GM23338 (cell line): ENCODE data around the gene ODAD2. TPM values are rescaled to one million over a fixed set of nuclear protein-coding genes. Genes with fewer than 3 reads are reported as not detected.

ENCODE experiments used
- ATAC-seq: fragments of 200-7000 bp; cut with Tn5 transposase; 3 replicates; pipeline ENCODE4 v1.9.1; 2020
- DNase-seq: peaks from one replicate; pipeline ENCODE4 v3.0.0-alpha.2; 2015; ENCODE audit warnings: low spot score
- H2AFZ ChIP-seq: fragments of 200-600 bp; sonication (generic); 2 replicates; pipeline ENCODE4 v1.8.0; 2016; ENCODE audit warnings: antibody characterized with exemption, mild to moderate bottlenecking, moderate library complexity
- H3F3A ChIP-seq: fragments of 200-600 bp; sonication (generic); replicated peaks from 2 replicates; pipeline ENCODE4 v1.8.0; 2017; ENCODE audit warnings: antibody characterized with exemption, mixed run types, low read depth
- H3K27ac ChIP-seq: fragments of 200-600 bp; sonication (generic); 2 replicates; pipeline ENCODE4 v1.6.1; 2016; ENCODE audit warnings: low read depth
- H3K27me3 ChIP-seq: fragments of 200-600 bp; sonication (generic); 2 replicates; pipeline ENCODE4 v1.8.0; 2016; ENCODE audit warnings: mild to moderate bottlenecking, mixed run types, moderate library complexity; ENCODE audit not compliant: insufficient read depth
- H3K36me3 ChIP-seq: fragments of 200-600 bp; sonication (generic); 2 replicates; pipeline ENCODE4 v1.8.0; 2016; ENCODE audit warnings: mild to moderate bottlenecking; ENCODE audit not compliant: insufficient read depth
- H3K4me1 ChIP-seq: fragments of 200-600 bp; sonication (generic); 2 replicates; pipeline ENCODE4 v1.8.0; 2016; ENCODE audit warnings: mild to moderate bottlenecking, moderate library complexity; ENCODE audit not compliant: insufficient read depth
- H3K4me2 ChIP-seq: fragments of 200-600 bp; sonication (generic); 2 replicates; pipeline ENCODE4 v1.7.1; 2017; ENCODE audit warnings: mixed run types
- H3K4me3 ChIP-seq: fragments of 200-600 bp; sonication (generic); 2 replicates; pipeline ENCODE4 v1.6.1; 2016; ENCODE audit warnings: mixed run types
- H3K79me2 ChIP-seq: fragments of 200-600 bp; sonication (generic); replicated peaks from 2 replicates; pipeline ENCODE4 v1.8.0; 2017; ENCODE audit warnings: mild to moderate bottlenecking; ENCODE audit not compliant: insufficient read depth
- H3K9me2 ChIP-seq: fragments of 200-600 bp; sonication (generic); 2 replicates; pipeline ENCODE4 v1.8.0; 2017; ENCODE audit not compliant: insufficient read depth
- H4K20me1 ChIP-seq: fragments of 200-600 bp; sonication (generic); replicated peaks from 2 replicates; pipeline ENCODE4 v1.8.0; 2017; ENCODE audit warnings: mild to moderate bottlenecking; ENCODE audit not compliant: insufficient read depth
- H3K27ac Mint-ChIP-seq: 2 replicates; pipeline ENCODE4 v1.8.0; 2020; ENCODE audit warnings: inconsistent platforms, mild to moderate bottlenecking, moderate library complexity, mixed read lengths
- H3K27me3 Mint-ChIP-seq: 3 replicates; pipeline ENCODE4 v1.8.0; 2022; ENCODE audit warnings: low read depth, mild to moderate bottlenecking, moderate library complexity, mixed read lengths, inconsistent platforms; ENCODE audit not compliant: insufficient read depth, poor library complexity
- H3K36me3 Mint-ChIP-seq: 3 replicates; pipeline ENCODE4 v1.8.0; 2021; ENCODE audit warnings: low read depth, mild to moderate bottlenecking, inconsistent platforms, moderate library complexity, mixed read lengths
- H3K4me1 Mint-ChIP-seq: 3 replicates; pipeline ENCODE4 v1.8.0; 2020; ENCODE audit warnings: mild to moderate bottlenecking, inconsistent platforms, mixed read lengths
- H3K4me3 Mint-ChIP-seq: 3 replicates; pipeline ENCODE4 v1.8.0; 2021; ENCODE audit warnings: moderate library complexity, mild to moderate bottlenecking, inconsistent platforms, mixed read lengths
- H3K9me3 Mint-ChIP-seq: 3 replicates; pipeline ENCODE4 v1.8.0; 2020; ENCODE audit warnings: moderate library complexity, mild to moderate bottlenecking, inconsistent platforms, mixed read lengths
- ETS1 ChIP-seq: IDR thresholded peaks from 2 replicates; pipeline ENCODE4 v1.6.1; 2016; ENCODE audit warnings: antibody characterized with exemption
- EZH2 ChIP-seq: fragments of 200-600 bp; sonication (generic); IDR thresholded peaks from one replicate; pipeline ENCODE4 v1.8.0; 2017; ENCODE audit warnings: antibody characterized with exemption, mild to moderate bottlenecking, low read depth; ENCODE audit not compliant: unreplicated experiment
- EZH2phosphoT487 ChIP-seq: fragments of 200-600 bp; sonication (generic); IDR thresholded peaks from one replicate; pipeline ENCODE4 v1.8.1; 2018; ENCODE audit warnings: antibody characterized with exemption; ENCODE audit not compliant: unreplicated experiment
- STAT1 ChIP-seq: IDR thresholded peaks from one replicate; pipeline ENCODE4 v1.6.1; 2016; ENCODE audit warnings: antibody characterized with exemption; ENCODE audit not compliant: unreplicated experiment
- ZNF462 ChIP-seq: fragments of 250-450 bp; sonication (Bioruptor Pico); IDR thresholded peaks from 2 replicates; pipeline ENCODE4 v1.5.0; 2020; ENCODE audit warnings: mild to moderate bottlenecking, moderate library complexity
- polyA plus RNA-seq: library from polyadenylated mRNA; unstranded; fragments of >200 nt; fragmentation: Nextera tagmentation; extraction: Ambion mirVana; gene quantifications from 2 replicates; pipeline ENCODE4 v1.2.1, GENCODE V29; 2016
- total RNA-seq: library from RNA; depleted of rRNA; stranded (reverse); fragments of >200 nt; shearing (Covaris generic); gene quantifications from 2 replicates; pipeline ENCODE4 v1.2.3, GENCODE V29; 2014

The ODAD2 gene
- total and polyA plus RNA-seq, 2 experiments from 2014 or later: 2.1 to 3.4 TPM

- TF ChIP-seq ETS1 (no peak), ZNF462 (CRISPR knock-in tag) (no peak)
Measured at GRCh38 chr10:27838361-27838760, 160.5 kb downstream of the ODAD2 start (continued).

- TF ChIP-seq ETS1 (no peak), EZH2 (no peak), STAT1 (no peak), EZH2phosphoT487 (no peak)
- DNase-seq: no peak
- Histone ChIP-seq H3K79me2 (no peaks in the 10 kb centered on the region), H3K4me1 (no peaks in the 10 kb centered on the region), H4K20me1 (no peaks in the 10 kb centered on the region), H2AFZ (no peak overlapping the region), H3K36me3 (no peaks in the 10 kb centered on the region), H3F3A (no peaks in the 10 kb centered on the region), H3K27ac (no peak overlapping the region), H3K9me2 (no peaks in the 10 kb centered on the region; the same call in 1 of the 2 replicates), H3K27me3 (no peaks in the 10 kb centered on the region), H3K4me2 (no peak overlapping the region), H3K4me3 (no peak overlapping the region)
- H3K27me3 Mint-ChIP-seq: no peaks in the 10 kb centered on the region
- H3K4me1 Mint-ChIP-seq: no peaks in the 10 kb centered on the region
- no peak for ATAC-seq
- H3K36me3 Mint-ChIP-seq: no peaks in the 10 kb centered on the region
- no peak overlapping the region for H3K27ac Mint-ChIP-seq
- H3K9me3 Mint-ChIP-seq: no peaks in the 10 kb centered on the region
- H3K4me3 Mint-ChIP-seq: no peak overlapping the region
Measured at GRCh38 chr10:27834476-27834875, 164.4 kb downstream of the ODAD2 start.
